GM18502 (cell line): Measurements from ENCODE around the gene ROBO1.

ENCODE experiments used
- ATAC-seq: cut with Tn5 transposase; IDR thresholded peaks from one replicate; pipeline ENCODE4 v1.9.1; 2021; ENCODE audit warnings: mild to moderate bottlenecking; ENCODE audit not compliant: unreplicated experiment, poor library complexity

The ROBO1 gene

DNA sequence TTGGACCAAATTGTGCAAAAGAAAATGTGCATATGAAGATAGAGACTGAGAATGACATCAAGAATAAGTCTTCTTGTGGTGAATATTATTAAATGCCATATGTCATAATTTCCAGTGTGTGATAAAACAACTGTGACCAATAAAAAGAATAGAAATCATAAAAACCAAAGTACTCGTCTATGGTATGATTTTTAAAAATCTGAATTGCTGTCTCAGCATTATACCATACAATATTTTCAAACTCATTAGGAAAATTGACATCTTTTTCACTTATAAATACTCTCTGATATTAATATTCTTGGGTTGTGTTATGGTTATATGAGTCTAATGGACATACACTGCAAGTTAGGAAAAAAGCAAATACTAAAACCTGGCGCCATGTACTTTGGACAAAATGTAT, 279.4 kb downstream of the ROBO1 start:
- no peak for ATAC-seq

DNA sequence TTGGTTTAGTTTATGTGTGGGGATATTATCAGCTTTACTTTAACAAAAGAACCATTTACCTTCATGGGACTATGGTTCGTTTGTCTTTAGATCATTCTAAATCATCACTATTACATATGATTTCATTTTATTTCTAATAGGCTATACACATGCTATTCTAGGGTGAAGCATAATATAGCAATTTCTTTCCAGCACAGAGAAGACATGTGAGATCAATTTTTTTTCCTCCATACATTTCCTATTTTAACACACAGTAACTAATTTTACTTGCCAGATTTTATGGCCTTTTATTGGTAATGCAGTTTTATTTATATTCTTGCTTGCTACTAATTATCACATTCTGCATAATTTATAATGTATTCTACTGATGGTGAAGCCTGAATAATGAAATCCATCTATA, 287.1 kb downstream of the ROBO1 start:
- ATAC-seq: no peak

DNA sequence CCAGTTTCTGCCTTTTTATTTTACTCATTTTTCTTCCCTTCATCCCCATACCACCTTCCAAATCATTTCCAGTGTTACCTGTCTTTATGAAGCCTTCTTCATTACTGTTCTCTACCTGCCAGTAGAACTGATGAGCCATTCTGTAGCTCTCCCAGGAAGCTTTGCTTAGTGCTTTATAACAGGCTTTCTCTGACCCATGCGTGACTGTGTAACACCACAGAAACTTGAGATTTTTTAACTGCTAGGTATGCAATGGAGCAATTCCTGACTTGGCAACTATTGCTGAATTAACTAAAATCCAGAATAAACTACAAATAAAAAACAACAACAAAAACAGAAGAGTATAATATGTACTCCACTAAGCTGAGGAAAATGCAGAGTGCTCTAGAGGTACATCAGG, 289.2 kb downstream of the ROBO1 start:
- ATAC-seq: no peak

DNA sequence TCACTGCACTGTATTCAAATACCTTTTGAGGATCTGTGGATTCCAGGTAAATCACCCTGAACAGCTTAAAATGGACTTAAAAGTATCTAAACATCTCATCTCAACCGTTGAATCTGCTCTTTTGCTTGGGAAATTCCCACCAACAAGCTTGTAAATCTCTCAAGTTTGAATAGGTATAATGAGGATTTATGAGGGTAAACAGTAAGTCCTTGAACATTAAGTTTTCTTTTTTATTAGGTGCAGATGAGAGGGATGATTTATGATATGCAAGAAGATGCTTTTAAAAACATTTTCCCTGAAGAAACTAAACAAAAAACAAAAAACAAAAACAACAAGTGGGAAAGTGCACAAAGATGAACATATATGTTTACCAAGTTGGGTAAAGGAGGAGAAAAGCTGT, 290.6 kb downstream of the ROBO1 start:
- ATAC-seq: no peak

DNA sequence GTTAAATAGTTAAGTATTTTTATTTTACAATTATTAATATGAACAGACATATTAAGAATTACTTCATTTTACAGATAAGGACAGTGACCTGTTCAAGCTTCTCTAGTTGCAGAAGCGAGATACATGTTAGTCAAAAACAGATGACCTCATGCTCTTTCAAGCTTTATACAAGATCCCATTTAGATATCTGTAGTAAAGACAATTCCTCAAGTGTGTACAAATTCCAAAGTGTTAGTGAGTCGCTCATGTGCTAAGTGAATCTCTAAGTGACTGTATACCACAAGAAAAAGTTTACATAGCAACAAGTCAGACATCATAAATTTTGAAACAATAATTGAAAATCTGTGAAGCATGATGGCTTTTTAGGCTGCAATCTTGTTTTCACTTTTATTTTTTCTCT, 293.8 kb downstream of the ROBO1 start:
- ATAC-seq: no peak

DNA sequence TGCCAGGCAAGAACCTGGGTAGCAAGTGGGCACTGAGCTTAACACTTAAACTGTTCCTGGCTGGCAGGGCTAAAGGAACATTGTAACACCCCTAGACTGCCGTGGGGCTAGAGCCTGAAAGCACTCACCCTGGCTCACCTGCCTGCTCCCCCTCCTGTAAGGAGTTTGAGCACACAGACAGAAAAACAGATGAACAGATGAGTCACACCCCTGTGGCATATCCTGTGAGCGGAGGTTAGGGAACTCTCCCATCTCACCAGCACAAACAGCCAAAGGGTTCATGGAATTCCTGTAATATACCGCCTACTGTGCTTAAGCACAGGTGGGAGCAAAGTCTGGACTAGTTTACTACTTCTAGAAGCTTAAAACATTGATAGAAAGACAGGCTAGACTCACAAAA, 300.1 kb downstream of the ROBO1 start:
- ATAC-seq: no peak

DNA sequence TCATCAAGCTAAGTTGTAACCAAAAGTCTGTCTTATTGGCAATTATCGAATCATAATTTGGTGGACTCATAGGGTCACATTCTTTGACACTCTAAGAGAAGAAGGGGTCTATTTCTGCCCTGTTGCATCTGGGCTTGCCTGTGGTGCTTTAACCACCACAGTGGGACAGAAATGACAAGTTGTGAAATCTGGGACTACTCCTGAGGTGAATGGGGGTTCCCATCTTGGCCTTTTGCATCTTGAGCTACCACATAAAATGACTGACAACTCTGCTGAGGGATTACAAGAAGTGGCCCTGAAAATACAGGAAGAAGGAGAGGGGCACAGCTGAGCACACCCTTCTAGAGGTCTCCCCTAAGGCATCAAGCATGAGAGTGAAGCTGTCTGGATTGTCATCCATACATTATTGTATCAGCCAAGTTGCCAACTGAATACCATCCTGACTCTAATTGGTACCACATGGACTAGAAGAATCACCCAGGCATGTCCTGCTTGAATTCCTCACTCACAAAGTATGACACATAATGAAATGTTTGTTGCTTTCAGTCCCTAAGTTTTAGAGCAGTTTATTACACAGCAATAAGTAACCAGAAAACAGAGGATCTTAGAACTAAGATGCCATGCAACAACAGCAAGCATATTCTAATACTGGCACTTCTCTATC, 306.5 kb downstream of the ROBO1 start:
- no peak for ATAC-seq

DNA sequence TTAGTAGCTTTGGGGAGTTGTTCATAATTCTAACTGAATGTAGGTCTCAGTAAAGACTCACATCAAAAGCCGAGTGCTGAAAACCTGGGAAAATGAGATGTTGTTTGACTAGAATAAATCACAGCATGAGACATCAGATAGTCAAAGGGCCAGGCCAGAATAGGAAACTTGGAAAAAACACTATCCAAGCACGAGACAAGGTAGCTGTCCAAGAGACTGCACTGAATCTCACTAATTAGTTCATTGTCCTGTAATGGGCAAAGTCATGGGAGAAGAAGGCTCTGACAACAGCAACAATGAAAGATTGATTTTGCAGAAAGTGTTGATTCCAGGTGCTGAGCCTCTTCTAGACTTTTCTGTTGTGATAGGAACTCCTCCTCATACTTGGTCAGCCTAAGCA, 314.2 kb downstream of the ROBO1 start:
- no peak for ATAC-seq

DNA sequence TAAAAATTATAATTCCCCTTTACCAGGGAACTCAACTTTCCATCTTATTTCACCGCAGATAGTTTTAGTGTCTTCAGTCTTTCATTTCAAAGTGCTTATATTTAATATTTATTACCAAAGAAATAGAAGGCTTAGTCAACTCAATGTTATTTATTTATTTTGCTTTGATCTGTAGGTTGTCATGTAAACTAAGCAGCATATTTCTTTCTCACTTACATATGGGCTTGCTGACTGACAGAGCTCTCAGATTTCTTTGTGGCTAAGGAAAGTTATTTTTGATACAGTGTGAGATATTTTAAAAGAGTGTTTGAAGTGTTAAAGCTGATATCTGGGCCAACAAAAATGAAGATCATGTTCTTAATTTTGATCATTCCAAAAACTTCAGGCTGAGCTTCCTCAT, 331.4 kb downstream of the ROBO1 start:
- ATAC-seq: no peak

DNA sequence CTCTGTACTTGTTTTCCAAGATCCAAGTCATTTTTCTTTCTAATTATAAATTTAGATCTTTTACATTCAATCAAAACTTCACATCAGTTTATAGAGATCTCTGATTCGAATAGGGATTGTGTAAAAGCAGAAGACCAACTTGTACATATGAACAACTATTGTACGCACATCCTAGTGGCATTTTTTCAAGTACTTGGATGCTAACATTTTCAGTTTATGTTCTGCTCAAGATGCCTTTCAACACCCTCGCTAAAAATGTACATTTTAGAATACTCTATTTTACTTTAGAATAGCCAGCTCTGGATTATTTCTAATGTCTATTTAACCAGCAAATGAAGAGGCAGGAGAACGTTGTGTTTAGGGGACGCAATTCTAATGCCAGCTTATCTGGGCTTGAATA, 340.7 kb downstream of the ROBO1 start:
- ATAC-seq: no peak

DNA sequence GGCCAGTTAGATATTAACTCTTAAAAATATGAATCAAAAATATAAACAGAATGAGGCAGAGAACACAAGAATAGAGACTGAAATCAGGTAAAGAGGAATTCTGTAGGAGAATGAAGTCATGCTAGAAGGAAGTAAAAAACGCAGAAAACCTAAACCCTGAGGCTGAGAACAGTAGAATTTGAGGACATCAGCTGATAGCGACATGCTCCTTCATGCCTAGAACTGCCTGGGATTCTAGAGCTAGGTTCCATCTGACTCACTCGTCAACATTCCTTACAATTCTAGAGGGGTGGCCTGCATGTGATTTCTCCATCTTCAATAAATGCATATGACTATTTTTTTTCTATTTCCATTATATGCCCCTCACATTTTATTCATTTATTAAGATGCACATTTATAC, 343.0 kb downstream of the ROBO1 start:
- no peak for ATAC-seq

DNA sequence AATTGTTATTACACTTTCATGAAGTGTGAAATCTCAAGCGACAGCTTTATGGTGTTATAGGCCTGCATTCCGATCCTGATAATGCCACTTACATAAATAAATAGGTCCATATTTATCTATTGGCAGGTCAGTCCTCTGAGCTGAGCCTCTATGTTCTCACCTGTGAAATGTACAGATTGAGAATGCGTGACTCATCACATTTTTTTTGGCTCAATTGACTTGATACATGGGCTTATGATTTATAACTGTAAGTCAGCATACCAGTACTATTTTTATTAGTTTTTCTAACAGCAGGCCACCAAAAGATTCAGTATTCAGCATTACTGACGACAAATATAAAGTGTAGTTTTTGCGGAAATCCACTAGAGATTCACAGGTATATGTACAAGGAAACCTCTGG, 344.4 kb downstream of the ROBO1 start:
- ATAC-seq: no peak

DNA sequence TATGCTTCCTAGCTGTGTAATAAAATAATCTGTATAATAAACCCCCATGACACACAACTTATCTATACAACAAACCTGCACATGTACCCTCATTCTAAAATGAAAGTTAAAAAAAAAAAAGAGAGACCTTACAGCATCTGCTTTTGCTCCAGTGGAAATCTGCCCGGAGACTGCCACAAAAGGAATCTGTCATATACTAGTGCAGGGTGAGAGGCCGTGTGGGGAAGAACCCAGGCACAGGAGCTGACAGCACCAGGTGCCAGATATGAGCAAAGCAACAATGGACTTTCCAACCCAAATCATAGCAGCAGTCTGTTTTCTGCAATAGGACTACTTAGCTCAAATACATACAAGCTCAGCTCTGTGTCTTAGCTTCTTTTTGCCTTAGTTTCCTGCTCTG, 346.5 kb downstream of the ROBO1 start:
- no peak for ATAC-seq

DNA sequence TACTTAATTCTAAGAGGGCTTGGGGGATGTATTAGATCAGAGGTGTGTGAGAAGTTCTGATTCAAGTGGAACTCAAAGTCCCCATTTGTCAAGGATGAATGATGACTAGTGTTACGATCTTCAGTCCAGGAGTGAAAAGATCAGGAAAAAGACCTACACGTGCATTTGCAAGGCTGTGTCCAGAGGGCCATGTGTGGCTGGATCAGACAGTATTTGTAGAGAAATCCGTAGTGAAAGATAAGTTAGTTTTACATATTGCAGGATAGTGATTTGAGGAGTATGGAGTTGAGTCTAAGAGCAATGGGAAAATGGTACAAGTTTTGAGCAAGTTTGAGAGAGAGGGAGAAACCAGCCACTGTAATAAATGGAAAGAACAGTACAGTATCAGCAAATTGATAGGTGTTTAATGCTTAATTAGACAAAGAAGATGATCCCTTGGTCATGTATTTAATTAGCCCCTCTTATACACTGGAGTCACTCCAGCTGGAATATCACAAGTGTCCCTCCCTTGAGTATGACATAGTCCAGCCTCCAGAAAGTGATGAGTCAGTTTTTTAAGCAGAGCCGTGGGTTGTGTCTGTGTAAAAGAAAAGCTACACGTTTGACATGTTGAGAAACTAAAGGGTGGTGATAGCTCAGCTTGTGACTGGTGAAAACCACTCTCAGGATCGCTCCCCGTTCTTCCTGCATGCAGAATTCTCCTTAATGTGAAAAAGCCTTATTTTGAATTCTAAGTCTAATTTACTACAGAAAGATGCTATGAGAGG, 348.8 kb downstream of the ROBO1 start:
- ATAC-seq: no peak

DNA sequence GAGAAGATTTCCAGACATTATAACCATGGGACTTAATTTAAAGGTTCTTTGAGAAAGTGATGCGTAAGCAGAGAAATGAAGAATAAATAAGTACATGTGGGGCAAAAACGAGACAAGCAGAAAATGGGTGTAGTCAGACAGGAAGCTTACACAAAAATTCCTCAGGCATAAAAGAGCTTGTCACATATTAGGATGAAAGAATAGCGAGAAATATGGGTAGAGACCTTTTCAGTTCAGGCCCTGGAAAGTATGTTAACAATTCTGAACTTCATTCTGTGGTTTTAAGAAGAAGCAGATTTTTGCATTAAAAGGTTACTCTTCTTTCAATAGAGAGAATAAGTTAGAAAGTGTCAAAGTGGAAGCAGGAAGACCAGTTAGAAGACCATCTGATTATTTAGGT, 352.4 kb downstream of the ROBO1 start:
- no peak for ATAC-seq

DNA sequence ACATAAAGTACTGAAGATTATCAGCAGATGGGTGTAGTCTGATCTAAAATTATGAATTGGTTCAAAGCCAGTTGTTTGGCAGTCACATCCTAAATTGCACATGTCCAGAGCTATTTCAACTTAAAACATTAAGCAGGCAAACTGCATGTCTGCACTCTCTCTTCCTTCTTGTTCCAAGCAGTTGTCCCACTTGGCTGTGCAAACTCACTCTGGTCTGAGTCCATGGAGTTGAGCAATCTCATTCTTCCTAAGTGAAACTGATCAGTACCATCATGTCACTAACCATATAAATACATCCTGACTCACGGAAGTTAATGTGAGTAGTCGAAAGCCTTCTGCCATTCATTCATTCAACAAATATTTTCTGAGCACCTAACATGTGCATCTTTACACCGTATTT, 353.0 kb downstream of the ROBO1 start:
- no peak for ATAC-seq

DNA sequence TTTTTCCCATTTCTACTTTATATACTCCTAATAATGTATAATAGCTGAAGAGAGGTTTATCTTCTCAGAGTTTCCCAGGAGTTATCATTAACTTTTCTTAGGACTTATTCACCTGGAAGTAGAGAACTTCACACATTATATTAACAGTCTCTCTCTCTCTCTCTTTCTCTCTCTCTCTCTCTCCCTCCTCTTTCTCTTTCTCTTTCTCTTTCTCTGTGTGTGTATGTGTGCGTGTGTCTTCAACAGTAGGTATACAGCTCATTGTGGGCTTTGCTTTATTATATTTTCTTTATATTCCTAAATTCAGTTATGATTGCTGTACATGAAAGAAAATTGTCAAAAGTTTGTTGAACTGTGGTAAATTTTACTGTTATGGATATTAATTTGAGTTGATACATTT, 353.8 kb downstream of the ROBO1 start:
- ATAC-seq: no peak

DNA sequence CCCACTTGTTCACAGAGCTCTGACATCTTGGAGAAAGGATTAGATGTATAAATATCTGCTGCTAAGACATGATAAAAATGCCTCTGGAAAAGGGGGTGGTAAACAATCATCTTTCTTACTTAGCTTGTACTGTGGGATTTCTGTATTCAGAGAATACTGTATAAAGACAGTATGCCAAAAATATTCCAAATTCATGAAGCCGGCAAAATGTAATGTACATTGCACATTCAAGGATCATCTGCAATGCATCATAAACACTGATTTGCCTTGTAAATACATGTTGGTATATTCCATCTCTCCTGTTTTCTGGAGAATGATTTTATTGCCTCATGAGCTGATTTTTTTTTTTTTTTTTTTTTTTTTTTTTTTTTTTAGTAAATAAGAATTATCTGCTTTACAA, 355.3 kb downstream of the ROBO1 start:
- ATAC-seq: no peak

DNA sequence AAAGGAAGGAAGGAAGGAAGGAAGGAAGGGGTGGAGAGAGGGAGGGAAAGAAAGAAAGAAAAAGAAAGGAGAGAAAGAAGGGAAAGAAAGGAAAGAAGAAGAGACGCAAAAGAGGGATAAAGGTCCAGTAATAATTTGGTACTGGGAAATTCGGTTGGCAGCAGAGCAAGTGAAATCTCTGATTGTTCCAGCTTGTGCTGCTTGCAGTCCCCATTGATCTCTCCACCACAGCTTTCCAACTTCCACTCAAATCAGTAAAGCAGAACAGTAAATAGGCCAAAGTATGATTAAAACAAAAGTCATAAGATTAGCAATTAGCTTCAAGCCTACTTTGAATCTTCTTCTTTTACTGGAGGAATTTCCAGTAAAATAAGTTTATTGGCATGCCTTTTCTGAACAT, 357.2 kb downstream of the ROBO1 start:
- ATAC-seq: no peak

DNA sequence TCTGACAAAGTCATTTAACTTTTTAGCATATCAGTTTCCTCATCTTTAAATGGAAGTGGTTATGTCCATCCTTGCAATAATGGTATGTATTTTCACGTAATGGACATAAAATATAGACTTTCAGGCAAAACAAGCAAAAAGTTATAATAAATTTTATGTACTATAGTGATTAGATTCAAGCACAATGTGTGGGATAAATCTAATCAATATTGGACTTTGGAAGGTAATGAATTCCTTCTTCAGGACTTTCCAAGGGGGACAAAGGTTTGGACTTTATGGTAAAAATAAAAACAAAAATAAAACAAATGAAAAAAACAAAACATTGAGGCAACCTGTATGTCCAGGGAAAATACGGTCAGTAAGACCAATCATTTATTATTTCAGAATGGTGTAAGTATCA, 357.7 kb downstream of the ROBO1 start:
- ATAC-seq: no peak

DNA sequence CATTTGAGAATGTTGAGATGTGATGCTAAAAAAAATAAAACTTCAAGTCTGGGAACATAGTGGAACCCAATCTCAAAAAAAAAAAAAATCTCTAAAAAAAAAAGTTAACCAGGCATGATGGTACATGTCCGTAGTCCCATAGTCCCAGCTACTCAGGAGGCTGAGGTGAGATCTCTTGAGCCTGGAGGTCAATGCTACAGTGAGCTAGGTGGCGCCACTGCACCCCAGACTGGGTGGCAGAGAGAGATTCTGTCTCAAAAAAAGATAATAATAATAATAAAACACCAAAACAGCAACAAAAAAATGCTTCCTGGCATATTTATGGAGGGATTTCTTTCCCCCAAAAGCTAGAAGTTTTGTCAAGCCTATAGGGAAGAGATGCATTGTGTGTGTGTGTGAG, 361.6 kb downstream of the ROBO1 start:
- ATAC-seq: no peak

DNA sequence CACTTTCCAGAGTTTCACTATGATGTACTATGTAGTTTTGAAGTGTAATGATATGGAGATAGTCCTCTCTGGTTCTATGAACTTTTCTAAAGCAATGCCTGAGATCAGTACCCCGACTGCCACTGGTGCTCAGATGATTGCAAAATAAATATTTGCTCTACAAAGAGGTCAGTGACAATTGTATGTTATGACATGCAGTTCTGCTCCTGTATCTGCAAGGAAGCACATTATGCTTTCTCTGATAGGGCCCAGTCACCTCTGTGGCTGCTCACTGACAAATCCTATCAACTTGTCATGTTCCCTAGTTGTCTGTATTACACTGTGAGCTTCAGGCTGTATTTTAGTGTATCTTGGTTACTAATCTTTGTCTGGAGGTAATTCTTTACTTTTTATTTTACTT, 362.6 kb downstream of the ROBO1 start:
- ATAC-seq: no peak
